LNCaP clone FGC (cell line): Measurements from ENCODE around the gene GRK3.
"Not testable (repeated sequence)": the region's sequence is repeated elsewhere in the genome, so short reads cannot be mapped to it uniquely, and the experiment has no call there.

Source experiments
- DNase-seq: peaks from one replicate; pipeline ENCODE4 v3.0.0-alpha.2; 2011; ENCODE audit warnings: low read depth
- H3K4me3 ChIP-seq: 2 replicates; pipeline ENCODE4 v1.5.1; 2011; ENCODE audit warnings: mild to moderate bottlenecking, low read depth, low read length, control low read depth
- TF ChIP-seq, protein P1 (sequence below): IDR thresholded peaks from 2 replicates; pipeline ENCODE4 v1.5.1; 2012; ENCODE audit warnings: mild to moderate bottlenecking; ENCODE audit not compliant: control insufficient read depth, insufficient read depth; ENCODE audit errors: extremely low read depth

Gene GRK3

DNA sequence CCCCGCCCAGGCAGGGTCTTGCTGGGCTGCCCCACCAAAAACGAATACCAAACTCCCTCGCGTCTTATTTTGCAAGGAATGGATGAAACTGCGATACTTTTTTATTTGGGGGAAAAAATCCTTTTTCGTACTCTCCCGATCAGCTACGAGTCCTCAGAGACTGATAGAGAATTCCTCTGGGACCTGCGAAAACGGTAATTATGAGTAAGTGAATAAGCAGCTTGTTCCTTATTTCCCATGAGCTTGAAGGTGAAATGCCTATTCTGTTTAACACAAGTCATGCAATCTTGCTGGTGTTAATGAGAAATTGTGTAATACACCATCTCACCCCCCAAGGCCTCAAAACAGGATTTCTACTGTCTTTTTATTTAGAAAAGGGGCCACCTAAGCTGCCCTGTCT is 5.5 kb downstream of the GRK3 start:
- TF ChIP-seq, protein P1, sequence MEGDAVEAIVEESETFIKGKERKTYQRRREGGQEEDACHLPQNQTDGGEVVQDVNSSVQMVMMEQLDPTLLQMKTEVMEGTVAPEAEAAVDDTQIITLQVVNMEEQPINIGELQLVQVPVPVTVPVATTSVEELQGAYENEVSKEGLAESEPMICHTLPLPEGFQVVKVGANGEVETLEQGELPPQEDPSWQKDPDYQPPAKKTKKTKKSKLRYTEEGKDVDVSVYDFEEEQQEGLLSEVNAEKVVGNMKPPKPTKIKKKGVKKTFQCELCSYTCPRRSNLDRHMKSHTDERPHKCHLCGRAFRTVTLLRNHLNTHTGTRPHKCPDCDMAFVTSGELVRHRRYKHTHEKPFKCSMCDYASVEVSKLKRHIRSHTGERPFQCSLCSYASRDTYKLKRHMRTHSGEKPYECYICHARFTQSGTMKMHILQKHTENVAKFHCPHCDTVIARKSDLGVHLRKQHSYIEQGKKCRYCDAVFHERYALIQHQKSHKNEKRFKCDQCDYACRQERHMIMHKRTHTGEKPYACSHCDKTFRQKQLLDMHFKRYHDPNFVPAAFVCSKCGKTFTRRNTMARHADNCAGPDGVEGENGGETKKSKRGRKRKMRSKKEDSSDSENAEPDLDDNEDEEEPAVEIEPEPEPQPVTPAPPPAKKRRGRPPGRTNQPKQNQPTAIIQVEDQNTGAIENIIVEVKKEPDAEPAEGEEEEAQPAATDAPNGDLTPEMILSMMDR = no peak
- no peak for DNase-seq
- no peak overlapping the region for H3K4me3 ChIP-seq

DNA sequence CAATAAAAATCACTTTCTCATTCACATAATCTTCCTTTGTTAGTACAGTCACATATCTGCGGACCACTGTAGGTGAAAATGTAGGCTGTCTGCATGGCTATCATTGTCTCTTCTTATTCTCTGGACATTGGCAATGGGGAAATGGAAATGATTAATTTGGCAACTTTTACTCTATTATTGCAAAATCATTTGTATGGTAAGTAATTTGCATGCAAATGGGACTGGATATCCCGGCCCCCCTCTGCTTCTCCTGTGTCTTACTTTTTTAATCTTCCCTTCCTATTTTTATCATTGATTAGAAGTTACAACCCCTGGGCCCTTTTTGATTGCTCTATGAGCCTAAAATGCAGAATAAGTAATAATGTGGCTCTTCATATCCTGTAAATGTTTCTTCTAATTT is 6.0 kb downstream of the GRK3 start:
- no peak overlapping the region for H3K4me3 ChIP-seq
- TF ChIP-seq, protein P1 = no peak
- DNase-seq = no peak

DNA sequence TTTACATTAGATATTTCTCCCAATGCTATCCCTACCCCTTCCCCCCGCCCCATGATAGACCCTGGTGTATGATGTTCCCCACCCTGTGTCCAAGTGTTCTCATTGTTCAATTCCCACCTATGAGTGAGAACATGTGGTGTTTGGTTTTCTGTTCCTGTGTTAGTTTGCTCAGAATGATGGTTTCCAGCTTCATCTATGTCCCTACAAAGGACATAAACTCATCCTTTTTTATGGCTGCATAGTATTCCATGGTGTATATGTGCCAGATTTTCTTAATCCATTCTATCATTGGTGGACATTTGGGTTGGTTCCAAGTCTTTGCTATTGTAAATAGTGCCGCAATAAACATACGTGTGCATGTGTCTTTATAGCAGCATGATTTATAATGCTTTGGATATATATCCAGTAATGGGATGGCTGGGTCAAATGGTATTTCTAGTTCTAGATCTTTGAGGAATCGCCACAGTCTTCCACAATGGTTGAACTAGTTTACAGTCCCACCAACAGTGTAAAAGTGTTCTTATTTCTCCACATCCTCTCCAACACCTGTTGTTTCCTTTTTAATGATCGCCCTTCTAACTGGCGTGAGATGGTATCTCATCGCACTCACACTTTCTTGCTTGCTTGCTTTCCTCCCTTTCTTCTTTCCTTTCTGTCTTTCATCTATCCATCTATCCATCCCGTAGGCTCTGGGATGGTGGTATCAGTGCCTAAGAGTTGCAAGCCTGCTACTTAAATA is 7.7 kb downstream of the GRK3 start:
- DNase-seq, H3K4me3 ChIP-seq: not testable (repeated sequence)

DNA sequence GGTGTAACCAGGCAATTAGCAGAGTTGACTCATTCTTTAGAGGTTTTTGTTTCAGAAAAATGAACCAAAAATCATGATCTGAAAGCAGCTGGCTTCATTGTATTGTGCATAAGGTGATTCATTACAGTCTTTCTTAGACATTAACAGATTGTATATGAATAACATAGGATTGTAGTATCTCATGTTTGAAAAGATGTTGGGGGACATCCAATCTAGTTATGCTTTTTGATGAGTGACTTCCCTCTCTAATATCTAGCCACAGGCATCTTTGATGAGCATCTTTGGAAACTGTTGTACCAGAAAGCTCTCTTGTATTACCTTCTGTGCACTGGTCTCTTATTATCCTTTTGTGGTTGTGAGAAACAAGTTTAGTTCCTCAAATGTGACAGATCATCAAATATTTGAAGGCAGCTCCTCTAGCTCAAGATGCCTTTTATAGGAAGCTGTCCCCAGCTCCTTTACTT is 8.3 kb downstream of the GRK3 start:
- DNase-seq = no peak
- TF ChIP-seq, protein P1 = no peak
- no peak overlapping the region for H3K4me3 ChIP-seq

DNA sequence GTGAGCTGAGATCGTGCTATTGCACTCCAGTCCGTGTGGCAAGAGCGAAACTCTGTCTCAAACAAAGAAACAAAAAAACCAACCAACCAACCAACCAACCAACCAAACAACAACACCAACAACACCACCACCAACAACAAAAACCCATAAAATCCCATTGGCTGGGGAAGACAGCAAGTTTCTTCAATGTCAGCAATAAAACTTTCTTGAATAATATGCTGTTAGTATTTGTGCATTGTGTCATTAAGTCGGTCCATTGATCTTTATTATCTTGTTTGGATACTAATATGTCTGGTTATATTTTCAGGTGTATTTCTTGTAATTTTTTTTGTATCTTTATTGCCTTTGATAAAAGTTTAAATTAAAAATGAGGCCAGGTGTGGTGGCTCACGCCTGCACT is 9.4 kb downstream of the GRK3 start:
- DNase-seq = no peak
- TF ChIP-seq, protein P1 = no peak
- H3K4me3 ChIP-seq = no peak overlapping the region

DNA sequence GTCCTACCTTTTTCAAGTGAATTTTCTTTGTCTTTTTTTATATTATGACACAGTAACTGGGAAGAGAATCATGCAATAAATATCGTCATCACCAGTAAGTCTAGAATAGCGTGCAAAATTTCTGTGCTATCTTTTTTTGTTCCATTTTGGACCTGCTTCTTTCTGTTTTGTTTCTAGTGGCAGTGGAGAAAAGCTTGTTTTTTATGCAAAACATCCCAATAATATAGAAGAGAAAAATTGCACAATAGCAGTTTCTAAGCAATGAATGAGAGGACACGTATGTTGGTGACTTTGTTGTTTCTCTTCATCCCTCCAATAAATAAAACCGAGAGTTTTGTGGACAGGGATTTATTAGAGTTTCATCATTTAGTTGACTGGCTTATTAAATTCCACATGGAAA is 10.3 kb downstream of the GRK3 start:
- TF ChIP-seq, protein P1 = no peak
- no peak overlapping the region for H3K4me3 ChIP-seq
- DNase-seq = no peak

DNA sequence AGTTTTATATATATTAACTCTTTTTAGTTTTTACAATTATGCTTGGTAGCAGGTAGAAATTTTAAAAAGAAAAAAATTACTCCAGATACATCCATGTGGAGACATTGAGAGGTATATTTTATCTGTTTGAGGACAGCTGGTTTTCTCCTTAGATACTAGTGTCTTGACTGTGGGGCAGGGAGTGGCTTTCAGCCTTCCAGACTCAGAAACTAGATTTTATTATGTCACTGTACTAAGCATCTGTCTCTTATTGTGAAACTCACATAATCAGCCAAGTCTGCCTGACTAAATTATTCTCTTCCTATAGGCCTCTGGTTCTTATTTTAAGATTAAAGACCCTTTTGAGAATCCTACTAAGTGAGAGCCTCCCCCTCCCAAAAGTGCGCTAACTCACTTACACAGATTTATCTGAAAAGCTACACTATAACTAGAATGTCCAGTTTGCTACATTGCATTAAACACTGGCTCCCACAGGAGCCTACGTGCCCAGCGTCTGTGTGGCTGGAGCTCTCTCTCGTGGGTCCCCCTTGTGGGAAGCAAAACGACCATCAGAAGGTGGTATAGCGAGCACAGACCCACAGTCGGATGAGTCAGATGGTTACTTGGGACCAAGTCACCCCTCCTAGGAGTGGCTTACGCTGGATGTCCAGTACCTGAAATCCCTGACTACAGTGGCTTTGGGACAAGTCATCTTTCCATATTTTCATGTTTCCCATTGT is 11.4 kb downstream of the GRK3 start:
- not testable (repeated sequence) for DNase-seq, H3K4me3 ChIP-seq

DNA sequence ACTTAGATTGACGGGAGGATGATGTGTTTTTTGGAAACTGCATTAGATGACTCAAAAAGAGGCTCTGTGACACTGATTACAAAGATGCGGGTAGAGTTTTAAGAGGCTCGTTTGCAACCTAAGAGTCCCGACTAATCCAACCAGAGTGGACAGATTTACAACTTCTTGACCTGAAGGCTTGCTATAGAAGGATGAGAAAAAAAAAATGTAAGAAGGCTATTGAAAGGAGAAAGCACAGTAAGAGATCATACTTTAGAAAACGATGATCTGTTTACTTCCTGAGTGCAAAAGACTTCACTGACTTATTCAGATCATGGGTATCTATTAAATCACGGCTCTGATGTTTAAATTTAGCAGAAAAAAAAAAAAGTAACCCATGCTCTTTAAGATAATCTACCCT is 17.0 kb downstream of the GRK3 start:
- H3K4me3 ChIP-seq, DNase-seq: not testable (repeated sequence)
